ENCODE measurements around the gene TSPAN4. TPM values are rescaled to one million over a fixed set of nuclear protein-coding genes. Genes with fewer than 3 reads are reported as not detected.
A peak's percentile ranks its signal among the peaks of the same experiment; 100 is the strongest.

Gene TSPAN4
- total RNA-seq, 1 donor: 164 TPM

- no peak overlapping the region for H3K4me3 ChIP-seq (ENCODE audit: low read depth, low read length)
- TF ChIP-seq CTCF (IDR thresholded peaks at IDR 0.05; ENCODE audit: insufficient read depth, low read length): no peak
- no peak for DNase-seq (ENCODE audit: low read depth)
Measured at GRCh38 chr11:837189-837989, 5.3 kb upstream of the TSPAN4 start.

GRCh38 chr11:837990-838307 is 4.7 kb upstream of the TSPAN4 start:
- TF ChIP-seq CTCF (IDR thresholded peaks at IDR 0.05; ENCODE audit: insufficient read depth, low read length): no peak
- no peak for DNase-seq (ENCODE audit: low read depth)
- H3K4me3 ChIP-seq (ENCODE audit: low read depth, low read length): no peak overlapping the region

GRCh38 chr11:838441-839279 is 4.0 kb upstream of the TSPAN4 start:
- DNase-seq (ENCODE audit: low read depth): peak; percentile 39
- H3K4me3 ChIP-seq (ENCODE audit: low read depth, low read length): no peak overlapping the region
- TF ChIP-seq CTCF (IDR thresholded peaks at IDR 0.05; ENCODE audit: insufficient read depth, low read length): peak; percentile 31

GRCh38 chr11:839280-839623 is 3.4 kb upstream of the TSPAN4 start:
- no peak for DNase-seq (ENCODE audit: low read depth)
- H3K4me3 ChIP-seq (ENCODE audit: low read depth, low read length): no peak overlapping the region
- no peak for TF ChIP-seq CTCF (IDR thresholded peaks at IDR 0.05; ENCODE audit: insufficient read depth, low read length)

GRCh38 chr11:839875-840617 is 2.6 kb upstream of the TSPAN4 start:
- peak overlapping the region; percentile 95 for H3K4me3 ChIP-seq (ENCODE audit: low read depth, low read length)
- DNase-seq (ENCODE audit: low read depth): no peak
- peak; percentile 33 for TF ChIP-seq CTCF (IDR thresholded peaks at IDR 0.05; ENCODE audit: insufficient read depth, low read length)

- DNase-seq (ENCODE audit: low read depth): no peak
- no peak for TF ChIP-seq CTCF (IDR thresholded peaks at IDR 0.05; ENCODE audit: insufficient read depth, low read length)
Measured at GRCh38 chr11:841981-842369, 677 bp upstream of the TSPAN4 start.

More at GRCh38 chr11:841981-842369, 677 bp upstream of the TSPAN4 start:
- H3K4me3 ChIP-seq (ENCODE audit: low read depth, low read length): peak overlapping the region; percentile 95
